Ovary (tissue), 3 donors: Measurements from ENCODE around the gene RGR.

Experiments
- EP300 ChIP-seq: sonication (generic); formaldehyde crosslinking; IDR thresholded peaks from one replicate; pipeline ENCODE4 v1.6.1; 2017; ENCODE audit warnings: antibody characterized with exemption
- TF ChIP-seq, protein P1 (sequence below), 3 donors: fragments of 450-650 bp in 2 of 3; fragments of 200-600 bp in 1 of 3; IDR thresholded peaks; one replicate each; pipeline versions ENCODE4 v1.5.1 to v1.8.0; 2016 to 2022; ENCODE audit warnings: antibody characterized with exemption in 3 of 3, mild to moderate bottlenecking in 1 of 3
- donor health status: DM: no; HTN: no; CAD: no.

- no peak for TF ChIP-seq EP300
- TF ChIP-seq, protein P1, sequence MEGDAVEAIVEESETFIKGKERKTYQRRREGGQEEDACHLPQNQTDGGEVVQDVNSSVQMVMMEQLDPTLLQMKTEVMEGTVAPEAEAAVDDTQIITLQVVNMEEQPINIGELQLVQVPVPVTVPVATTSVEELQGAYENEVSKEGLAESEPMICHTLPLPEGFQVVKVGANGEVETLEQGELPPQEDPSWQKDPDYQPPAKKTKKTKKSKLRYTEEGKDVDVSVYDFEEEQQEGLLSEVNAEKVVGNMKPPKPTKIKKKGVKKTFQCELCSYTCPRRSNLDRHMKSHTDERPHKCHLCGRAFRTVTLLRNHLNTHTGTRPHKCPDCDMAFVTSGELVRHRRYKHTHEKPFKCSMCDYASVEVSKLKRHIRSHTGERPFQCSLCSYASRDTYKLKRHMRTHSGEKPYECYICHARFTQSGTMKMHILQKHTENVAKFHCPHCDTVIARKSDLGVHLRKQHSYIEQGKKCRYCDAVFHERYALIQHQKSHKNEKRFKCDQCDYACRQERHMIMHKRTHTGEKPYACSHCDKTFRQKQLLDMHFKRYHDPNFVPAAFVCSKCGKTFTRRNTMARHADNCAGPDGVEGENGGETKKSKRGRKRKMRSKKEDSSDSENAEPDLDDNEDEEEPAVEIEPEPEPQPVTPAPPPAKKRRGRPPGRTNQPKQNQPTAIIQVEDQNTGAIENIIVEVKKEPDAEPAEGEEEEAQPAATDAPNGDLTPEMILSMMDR (IDR thresholded peaks at IDR 0.05) = no peak
Measured at GRCh38 chr10:84243759-84244158, 1.1 kb upstream of the RGR start.
